Stomach (tissue), 9 donors: ENCODE measurements around the gene RNASE13. TPM values are rescaled to one million over a fixed set of nuclear protein-coding genes. Genes with fewer than 3 reads are reported as not detected.

Experiments
- DNase-seq, 2 donors: peaks; one replicate each; pipeline versions ENCODE4 v3.0.0 to v3.0.0-alpha.2; 2013 to 2019
- H3K27ac ChIP-seq, 5 donors: fragments of 200-600 bp in 4 of 5; sonication (generic) in 4 of 5; one replicate each; pipeline ENCODE4 v1.5.1; 2013 to 2019; ENCODE audit warnings: mild to moderate bottlenecking in 1 of 5, moderate library complexity in 1 of 5
- H3K27me3 ChIP-seq, 3 donors: fragments of 200-600 bp; sonication (generic); one replicate each; pipeline ENCODE4 v1.5.1; 2017 to 2019; ENCODE audit warnings: mixed run types in 1 of 3
- H3K36me3 ChIP-seq, 4 donors: fragments of 200-600 bp; sonication (generic); 1 replicate in 3 of 4; 2 replicates in 1 of 4; pipeline ENCODE4 v1.5.1; 2016 to 2019
- H3K4me1 ChIP-seq, 4 donors: fragments of 200-600 bp; sonication (generic); one replicate each; pipeline ENCODE4 v1.5.1; 2016 to 2019
- H3K4me3 ChIP-seq, 4 donors: fragments of 200-600 bp; sonication (generic) in 3 of 4; one replicate each; pipeline ENCODE4 v1.5.1; 2016 to 2019; ENCODE audit warnings: mild to moderate bottlenecking in 1 of 4
- H3K9me3 ChIP-seq, 4 donors: fragments of 200-600 bp; sonication (generic); one replicate each; pipeline ENCODE4 v1.5.1; 2016 to 2019
- EP300 ChIP-seq: sonication (generic); formaldehyde crosslinking; IDR thresholded peaks from one replicate; pipeline ENCODE4 v1.6.1; 2017; ENCODE audit warnings: antibody characterized with exemption
- POLR2A ChIP-seq, 4 donors: fragments of 450-650 bp; IDR thresholded peaks; one replicate each; pipeline ENCODE4 v1.6.1; 2016; ENCODE audit warnings: antibody characterized with exemption in 4 of 4, control low read depth in 2 of 4, mild to moderate bottlenecking in 1 of 4, moderate library complexity in 1 of 4
- POLR2AphosphoS5 ChIP-seq, 3 donors: sonication (generic); formaldehyde crosslinking; IDR thresholded peaks; one replicate each; pipeline ENCODE4 v1.6.1; 2016; ENCODE audit warnings: antibody characterized with exemption in 3 of 3
- WGBS, 5 donors: extraction: QIAGEN DNeasy Blood & Tissue Kit in 3 of 5; methylation state at CpG; one replicate each; pipeline versions ENCODE4 v1.1.5 to v1.1.7; 2013 to 2018; 5-methylcytosine and 5-hydroxymethylcytosine counted together
- intact Hi-C: fragments of 100-400 bp; cut with DNase I; formaldehyde crosslinking; loops from one replicate; pipeline ENCODE4 v1.15.1; 2023; ENCODE audit warnings: low total_unique reads
- polyA plus RNA-seq, 3 donors: library from polyadenylated mRNA; stranded (reverse); fragments of 200-250 nt; gene quantifications; one replicate each; pipeline ENCODE4 v1.2.3, GENCODE V29; 2013
- total RNA-seq, 5 donors: library from RNA; depleted of rRNA; stranded (reverse); fragments of >200 nt; gene quantifications; one replicate each; pipeline versions ENCODE4 v1.1.0 to v1.2.3, GENCODE V29; 2014 to 2016
- TF ChIP-seq, protein P1 (sequence below), 7 experiments: fragments of 450-650 bp in 4 of 7; fragments of 200-600 bp in 3 of 7; sonication (generic) in 3 of 7; IDR thresholded peaks; one replicate each; pipeline ENCODE4 v1.5.1; 2016 to 2019; ENCODE audit warnings: antibody characterized with exemption in 7 of 7, control low read depth in 2 of 7, mild to moderate bottlenecking in 1 of 7
- donor health status: healthy with polysubstance abuse.
- donor health status: Bipolar disorder and iron deficiency.
- donor health status: healthy.

Gene RNASE13
- total and polyA plus RNA-seq, 8 donors: 0.18 TPM; not detected in 7

- TF ChIP-seq, protein P1, sequence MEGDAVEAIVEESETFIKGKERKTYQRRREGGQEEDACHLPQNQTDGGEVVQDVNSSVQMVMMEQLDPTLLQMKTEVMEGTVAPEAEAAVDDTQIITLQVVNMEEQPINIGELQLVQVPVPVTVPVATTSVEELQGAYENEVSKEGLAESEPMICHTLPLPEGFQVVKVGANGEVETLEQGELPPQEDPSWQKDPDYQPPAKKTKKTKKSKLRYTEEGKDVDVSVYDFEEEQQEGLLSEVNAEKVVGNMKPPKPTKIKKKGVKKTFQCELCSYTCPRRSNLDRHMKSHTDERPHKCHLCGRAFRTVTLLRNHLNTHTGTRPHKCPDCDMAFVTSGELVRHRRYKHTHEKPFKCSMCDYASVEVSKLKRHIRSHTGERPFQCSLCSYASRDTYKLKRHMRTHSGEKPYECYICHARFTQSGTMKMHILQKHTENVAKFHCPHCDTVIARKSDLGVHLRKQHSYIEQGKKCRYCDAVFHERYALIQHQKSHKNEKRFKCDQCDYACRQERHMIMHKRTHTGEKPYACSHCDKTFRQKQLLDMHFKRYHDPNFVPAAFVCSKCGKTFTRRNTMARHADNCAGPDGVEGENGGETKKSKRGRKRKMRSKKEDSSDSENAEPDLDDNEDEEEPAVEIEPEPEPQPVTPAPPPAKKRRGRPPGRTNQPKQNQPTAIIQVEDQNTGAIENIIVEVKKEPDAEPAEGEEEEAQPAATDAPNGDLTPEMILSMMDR (IDR thresholded peaks at IDR 0.05): peak in 5 of 7 experiments; percentile 53 to 73 (median 57)
- TF ChIP-seq POLR2A (IDR thresholded peaks at IDR 0.05) (no peak), POLR2AphosphoS5 (IDR thresholded peaks at IDR 0.05) (no peak)
- Histone ChIP-seq H3K27me3 (peaks cover 0 to 19% (median 6%) of the 10 kb centered on the region in 3 donors), H3K4me1 (peaks cover 37 to 49% (median 47%) of the 10 kb centered on the region in 4 donors), H3K9me3 (no peaks in the 10 kb centered on the region), H3K27ac (peak overlapping the region in 4 of 5 donors; percentile 86 to 94 (median 92)), H3K36me3 (peaks cover 0 to 12% (median 5%) of the 10 kb centered on the region in 4 donors), H3K4me3 (peak overlapping the region; percentile 77 to 90 (median 80))
- 1 to 4% (median 2%) methylated on average over 44 to 45 of the region's 45 CpGs for WGBS, 5 donors
- DNase-seq: peak; percentile 63 to 89
- intact Hi-C loops: loop anchor here (5.0 kb wide), 1 partner anchor 39 kb away; no protein-coding TSS in a partner anchor
These were observed 34.1 kb upstream of the RNASE13 start for GRCh38 chr14:21068521-21069387.

- WGBS, 5 donors: 71 to 74% (median 73%) methylated on average over 7 of the region's 7 CpGs
- Histone ChIP-seq H3K36me3 (no peaks in the 10 kb centered on the region), H3K27ac (no peak overlapping the region), H3K4me1 (peaks cover 25 to 42% (median 33%) of the 10 kb centered on the region in 4 donors), H3K9me3 (no peaks in the 10 kb centered on the region), H3K4me3 (no peak overlapping the region), H3K27me3 (peaks cover 0 to 19% (median 6%) of the 10 kb centered on the region in 3 donors)
- intact Hi-C loops: loop anchor here (5.0 kb wide), 1 partner anchor 40 kb away; no protein-coding TSS in a partner anchor
- TF ChIP-seq, protein P1 (IDR thresholded peaks at IDR 0.05): no peak
- TF ChIP-seq EP300: no peak
- no peak for TF ChIP-seq POLR2AphosphoS5 (IDR thresholded peaks at IDR 0.05)
- no peak for TF ChIP-seq POLR2A (IDR thresholded peaks at IDR 0.05)
- peak in 1 of 2 donors; percentile 38 for DNase-seq
These were observed 32.4 kb upstream of the RNASE13 start for GRCh38 chr14:21066882-21067502.

- TF ChIP-seq, protein P1 (IDR thresholded peaks at IDR 0.05): no peak
- TF ChIP-seq POLR2A (IDR thresholded peaks at IDR 0.05) (no peak), POLR2AphosphoS5 (IDR thresholded peaks at IDR 0.05) (no peak), EP300 (no peak)
- Histone ChIP-seq H3K36me3 (no peaks in the 10 kb centered on the region), H3K4me3 (no peak overlapping the region), H3K27ac (no peak overlapping the region), H3K9me3 (no peaks in the 10 kb centered on the region), H3K4me1 (peaks cover 0 to 22% (median 9%) of the 10 kb centered on the region in 4 donors), H3K27me3 (peaks cover 0 to 3% (median 0%) of the 10 kb centered on the region in 3 donors)
- DNase-seq: no peak
- WGBS, 5 donors: 73 to 84% (median 77%) methylated on average over 3 of the region's 3 CpGs
- intact Hi-C loops: no loop called here
These were observed 28.9 kb upstream of the RNASE13 start for GRCh38 chr14:21063479-21063878.

GRCh38 chr14:21061347-21061668, 26.7 kb upstream of the RNASE13 start:
- no peak for TF ChIP-seq EP300
- Histone ChIP-seq H3K4me3 (no peak overlapping the region), H3K27me3 (no peaks in the 10 kb centered on the region), H3K36me3 (no peaks in the 10 kb centered on the region), H3K27ac (peak overlapping the region in 1 of 5 donors; percentile 5), H3K4me1 (peaks cover 0 to 18% (median 8%) of the 10 kb centered on the region in 4 donors), H3K9me3 (no peaks in the 10 kb centered on the region)
- no peak for DNase-seq
- WGBS, 5 donors: 87 to 93% (median 91%) methylated on average over 3 of the region's 3 CpGs
- intact Hi-C loops: no loop called here
